ENCODE measurements around the gene GSTA4. TPM values are rescaled to one million over a fixed set of nuclear protein-coding genes. Genes with fewer than 3 reads are reported as not detected.

The GSTA4 gene
- total and polyA plus RNA-seq, 2 of the 8 experiments (the other 6 are each of a cell fraction or from before 2014, with no cell fraction given), result 13.9 to 21.6 TPM

GRCh38 chr6:52982680-52983079, 12.4 kb downstream of the GSTA4 start (continued):
- TF ChIP-seq, protein P1, sequence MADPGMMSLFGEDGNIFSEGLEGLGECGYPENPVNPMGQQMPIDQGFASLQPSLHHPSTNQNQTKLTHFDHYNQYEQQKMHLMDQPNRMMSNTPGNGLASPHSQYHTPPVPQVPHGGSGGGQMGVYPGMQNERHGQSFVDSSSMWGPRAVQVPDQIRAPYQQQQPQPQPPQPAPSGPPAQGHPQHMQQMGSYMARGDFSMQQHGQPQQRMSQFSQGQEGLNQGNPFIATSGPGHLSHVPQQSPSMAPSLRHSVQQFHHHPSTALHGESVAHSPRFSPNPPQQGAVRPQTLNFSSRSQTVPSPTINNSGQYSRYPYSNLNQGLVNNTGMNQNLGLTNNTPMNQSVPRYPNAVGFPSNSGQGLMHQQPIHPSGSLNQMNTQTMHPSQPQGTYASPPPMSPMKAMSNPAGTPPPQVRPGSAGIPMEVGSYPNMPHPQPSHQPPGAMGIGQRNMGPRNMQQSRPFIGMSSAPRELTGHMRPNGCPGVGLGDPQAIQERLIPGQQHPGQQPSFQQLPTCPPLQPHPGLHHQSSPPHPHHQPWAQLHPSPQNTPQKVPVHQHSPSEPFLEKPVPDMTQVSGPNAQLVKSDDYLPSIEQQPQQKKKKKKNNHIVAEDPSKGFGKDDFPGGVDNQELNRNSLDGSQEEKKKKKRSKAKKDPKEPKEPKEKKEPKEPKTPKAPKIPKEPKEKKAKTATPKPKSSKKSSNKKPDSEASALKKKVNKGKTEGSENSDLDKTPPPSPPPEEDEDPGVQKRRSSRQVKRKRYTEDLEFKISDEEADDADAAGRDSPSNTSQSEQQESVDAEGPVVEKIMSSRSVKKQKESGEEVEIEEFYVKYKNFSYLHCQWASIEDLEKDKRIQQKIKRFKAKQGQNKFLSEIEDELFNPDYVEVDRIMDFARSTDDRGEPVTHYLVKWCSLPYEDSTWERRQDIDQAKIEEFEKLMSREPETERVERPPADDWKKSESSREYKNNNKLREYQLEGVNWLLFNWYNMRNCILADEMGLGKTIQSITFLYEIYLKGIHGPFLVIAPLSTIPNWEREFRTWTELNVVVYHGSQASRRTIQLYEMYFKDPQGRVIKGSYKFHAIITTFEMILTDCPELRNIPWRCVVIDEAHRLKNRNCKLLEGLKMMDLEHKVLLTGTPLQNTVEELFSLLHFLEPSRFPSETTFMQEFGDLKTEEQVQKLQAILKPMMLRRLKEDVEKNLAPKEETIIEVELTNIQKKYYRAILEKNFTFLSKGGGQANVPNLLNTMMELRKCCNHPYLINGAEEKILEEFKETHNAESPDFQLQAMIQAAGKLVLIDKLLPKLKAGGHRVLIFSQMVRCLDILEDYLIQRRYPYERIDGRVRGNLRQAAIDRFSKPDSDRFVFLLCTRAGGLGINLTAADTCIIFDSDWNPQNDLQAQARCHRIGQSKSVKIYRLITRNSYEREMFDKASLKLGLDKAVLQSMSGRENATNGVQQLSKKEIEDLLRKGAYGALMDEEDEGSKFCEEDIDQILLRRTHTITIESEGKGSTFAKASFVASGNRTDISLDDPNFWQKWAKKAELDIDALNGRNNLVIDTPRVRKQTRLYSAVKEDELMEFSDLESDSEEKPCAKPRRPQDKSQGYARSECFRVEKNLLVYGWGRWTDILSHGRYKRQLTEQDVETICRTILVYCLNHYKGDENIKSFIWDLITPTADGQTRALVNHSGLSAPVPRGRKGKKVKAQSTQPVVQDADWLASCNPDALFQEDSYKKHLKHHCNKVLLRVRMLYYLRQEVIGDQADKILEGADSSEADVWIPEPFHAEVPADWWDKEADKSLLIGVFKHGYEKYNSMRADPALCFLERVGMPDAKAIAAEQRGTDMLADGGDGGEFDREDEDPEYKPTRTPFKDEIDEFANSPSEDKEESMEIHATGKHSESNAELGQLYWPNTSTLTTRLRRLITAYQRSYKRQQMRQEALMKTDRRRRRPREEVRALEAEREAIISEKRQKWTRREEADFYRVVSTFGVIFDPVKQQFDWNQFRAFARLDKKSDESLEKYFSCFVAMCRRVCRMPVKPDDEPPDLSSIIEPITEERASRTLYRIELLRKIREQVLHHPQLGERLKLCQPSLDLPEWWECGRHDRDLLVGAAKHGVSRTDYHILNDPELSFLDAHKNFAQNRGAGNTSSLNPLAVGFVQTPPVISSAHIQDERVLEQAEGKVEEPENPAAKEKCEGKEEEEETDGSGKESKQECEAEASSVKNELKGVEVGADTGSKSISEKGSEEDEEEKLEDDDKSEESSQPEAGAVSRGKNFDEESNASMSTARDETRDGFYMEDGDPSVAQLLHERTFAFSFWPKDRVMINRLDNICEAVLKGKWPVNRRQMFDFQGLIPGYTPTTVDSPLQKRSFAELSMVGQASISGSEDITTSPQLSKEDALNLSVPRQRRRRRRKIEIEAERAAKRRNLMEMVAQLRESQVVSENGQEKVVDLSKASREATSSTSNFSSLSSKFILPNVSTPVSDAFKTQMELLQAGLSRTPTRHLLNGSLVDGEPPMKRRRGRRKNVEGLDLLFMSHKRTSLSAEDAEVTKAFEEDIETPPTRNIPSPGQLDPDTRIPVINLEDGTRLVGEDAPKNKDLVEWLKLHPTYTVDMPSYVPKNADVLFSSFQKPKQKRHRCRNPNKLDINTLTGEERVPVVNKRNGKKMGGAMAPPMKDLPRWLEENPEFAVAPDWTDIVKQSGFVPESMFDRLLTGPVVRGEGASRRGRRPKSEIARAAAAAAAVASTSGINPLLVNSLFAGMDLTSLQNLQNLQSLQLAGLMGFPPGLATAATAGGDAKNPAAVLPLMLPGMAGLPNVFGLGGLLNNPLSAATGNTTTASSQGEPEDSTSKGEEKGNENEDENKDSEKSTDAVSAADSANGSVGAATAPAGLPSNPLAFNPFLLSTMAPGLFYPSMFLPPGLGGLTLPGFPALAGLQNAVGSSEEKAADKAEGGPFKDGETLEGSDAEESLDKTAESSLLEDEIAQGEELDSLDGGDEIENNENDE (IDR thresholded peaks at IDR 0.05; ENCODE audit: insufficient replicate concordance, low read length), result no peak

Measured in H1 (cell line).